GM19452 (cell line): Measurements from ENCODE around the gene MIAT.

Source experiments
- ATAC-seq: cut with Tn5 transposase; IDR thresholded peaks from one replicate; pipeline ENCODE4 v1.9.1; 2021; ENCODE audit not compliant: unreplicated experiment

Gene MIAT

DNA sequence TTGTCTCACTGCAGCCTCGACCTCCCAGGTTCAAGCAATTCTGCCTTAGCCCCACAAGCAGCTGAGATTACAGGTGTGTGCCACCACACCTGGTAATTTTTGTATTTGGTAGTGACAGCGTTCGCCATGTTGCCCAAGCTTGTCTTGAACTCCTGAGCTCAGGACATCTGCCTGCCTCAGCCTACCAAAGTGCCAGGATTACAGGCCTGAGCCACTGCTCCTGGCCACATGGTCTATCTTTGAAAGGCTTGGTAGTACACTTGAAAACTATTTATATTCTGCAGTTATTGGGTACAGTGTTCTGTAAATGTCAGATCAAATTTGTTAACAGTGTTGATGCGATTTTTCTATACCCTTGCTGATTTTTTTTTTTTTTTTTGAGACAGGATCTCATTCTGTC lies 26.1 kb upstream of the MIAT start:
- no peak for ATAC-seq

- no peak for ATAC-seq
Measured at GRCh38 chr22:26632422-26633155, 24.8 kb upstream of the MIAT start.

GRCh38 chr22:26634189-26634588 lies 23.2 kb upstream of the MIAT start:
- no peak for ATAC-seq

- ATAC-seq: no peak
Measured at GRCh38 chr22:26635117-26635516, 22.3 kb upstream of the MIAT start.

DNA sequence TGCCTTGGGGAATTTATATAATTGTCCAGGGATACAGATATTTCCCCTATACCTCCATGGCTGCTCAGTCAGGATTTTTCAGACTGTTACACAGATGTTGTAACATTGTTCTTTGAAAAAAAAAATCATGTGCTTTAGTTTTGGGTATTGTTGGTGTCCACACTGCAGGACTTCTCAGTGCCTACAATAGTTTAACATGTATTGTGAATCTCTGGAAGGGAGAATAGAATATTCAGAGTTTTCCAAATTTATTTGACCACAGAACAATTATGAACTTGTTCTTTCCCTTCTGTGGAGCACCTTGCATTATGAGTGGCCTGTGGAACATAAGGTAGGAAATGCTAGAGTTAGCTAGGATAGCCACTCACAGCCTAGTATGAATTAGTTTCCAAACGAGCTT lies 21.1 kb upstream of the MIAT start:
- no peak for ATAC-seq

GRCh38 chr22:26642465-26643417 lies 14.6 kb upstream of the MIAT start:
- ATAC-seq: no peak

GRCh38 chr22:26643418-26644100 lies 13.8 kb upstream of the MIAT start:
- ATAC-seq: no peak

- no peak for ATAC-seq
Measured at GRCh38 chr22:26646158-26646557, 11.2 kb upstream of the MIAT start.

GRCh38 chr22:26648011-26648497 lies 9.3 kb upstream of the MIAT start:
- no peak for ATAC-seq

DNA sequence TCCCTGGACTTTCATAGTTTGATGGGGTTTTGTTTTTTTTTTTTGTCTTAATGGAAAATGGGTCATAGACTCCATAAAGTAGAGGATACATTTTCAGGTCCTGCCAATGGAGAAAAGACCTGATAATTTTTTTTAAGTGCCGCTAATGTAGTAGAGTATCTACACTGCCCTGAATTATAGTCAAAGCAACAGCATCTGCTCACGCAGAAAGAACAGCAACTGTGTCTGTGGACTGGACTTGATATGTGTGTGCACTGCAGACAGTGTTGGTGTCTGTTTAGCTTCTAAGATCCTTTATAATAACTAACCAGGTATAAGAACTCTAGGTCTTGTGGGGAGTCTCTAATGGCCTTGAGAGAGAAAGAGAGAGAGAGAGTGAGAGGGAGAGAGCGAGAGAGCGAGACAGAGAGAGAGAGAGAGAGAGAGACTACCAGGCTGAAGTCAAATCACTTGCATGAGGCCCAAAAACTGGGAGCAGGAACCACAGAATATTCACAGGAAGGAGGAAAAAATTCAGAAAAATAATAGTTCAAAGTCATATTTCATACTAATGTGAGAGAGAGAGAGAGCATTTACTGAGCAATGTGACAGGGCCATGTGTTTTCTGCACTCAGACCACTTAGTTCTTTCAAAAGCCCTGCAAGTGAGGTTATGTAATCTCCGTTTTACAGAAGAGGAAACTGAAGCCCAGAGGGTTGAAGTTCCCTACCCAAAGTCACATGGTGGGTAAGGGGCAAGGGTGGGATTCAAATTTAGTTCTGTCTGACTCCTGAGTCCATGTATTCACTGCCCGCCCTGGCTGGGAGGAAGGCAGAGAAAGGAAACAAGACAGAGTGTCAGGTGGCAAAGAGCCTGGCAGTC lies 8.6 kb upstream of the MIAT start:
- no peak for ATAC-seq

GRCh38 chr22:26650722-26651421 lies 6.5 kb upstream of the MIAT start:
- ATAC-seq: no peak

GRCh38 chr22:26651815-26652214 lies 5.6 kb upstream of the MIAT start:
- ATAC-seq: no peak

DNA sequence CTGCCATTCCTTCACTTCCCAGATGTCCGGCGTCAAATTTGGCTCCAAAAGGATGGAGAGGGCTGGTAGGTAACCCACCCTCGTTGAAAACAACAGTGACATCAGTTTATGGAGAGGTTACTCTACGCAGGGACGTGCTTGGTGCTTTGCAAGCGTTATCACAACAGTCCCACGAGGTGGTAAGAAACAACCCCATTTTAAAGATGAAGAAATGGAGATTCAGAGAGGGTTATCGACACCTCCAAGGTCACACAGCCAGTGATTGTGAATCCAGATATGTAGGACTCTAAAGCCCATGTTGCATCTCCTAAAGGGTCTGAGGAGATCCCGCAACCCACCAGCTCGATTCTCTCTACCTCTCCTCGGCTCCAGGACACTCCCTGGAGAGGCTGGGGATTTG lies 773 bp downstream of the MIAT start:
- ATAC-seq: no peak

GRCh38 chr22:26658671-26659478 lies 1.5 kb downstream of the MIAT start:
- no peak for ATAC-seq

- no peak for ATAC-seq
Measured at GRCh38 chr22:26660356-26660755, 3.0 kb downstream of the MIAT start.

DNA sequence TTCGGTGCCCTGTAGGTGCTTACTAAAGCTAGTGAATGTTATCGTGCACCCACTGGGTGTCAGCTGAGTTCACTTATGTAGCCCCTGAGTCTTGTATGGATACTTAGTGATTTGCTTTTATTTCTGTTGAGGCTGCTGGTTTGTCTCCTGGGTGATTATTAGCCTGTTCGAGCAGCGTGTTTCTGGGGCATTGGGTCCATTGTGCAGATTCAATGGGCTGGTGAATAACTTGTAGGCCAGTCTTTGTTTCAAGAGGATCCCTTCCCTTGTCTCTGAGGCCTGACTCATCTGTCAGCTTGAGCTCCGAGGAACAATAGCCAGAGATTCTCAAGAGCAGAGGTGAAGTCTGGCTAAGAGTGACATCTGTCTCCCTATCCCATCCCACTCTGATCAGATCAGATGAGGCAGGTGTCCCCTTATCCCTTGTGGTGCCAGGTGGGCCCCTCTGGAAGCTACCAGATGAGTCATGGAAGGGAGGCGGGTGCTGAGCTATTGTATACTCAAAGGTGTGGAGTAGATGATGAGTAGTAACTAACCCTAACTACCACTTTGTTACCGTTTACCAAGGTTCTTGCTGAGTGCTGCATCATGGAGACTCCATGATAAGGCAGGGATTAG lies 3.7 kb downstream of the MIAT start:
- ATAC-seq: no peak

GRCh38 chr22:26662160-26662559 lies 4.8 kb downstream of the MIAT start:
- no peak for ATAC-seq

DNA sequence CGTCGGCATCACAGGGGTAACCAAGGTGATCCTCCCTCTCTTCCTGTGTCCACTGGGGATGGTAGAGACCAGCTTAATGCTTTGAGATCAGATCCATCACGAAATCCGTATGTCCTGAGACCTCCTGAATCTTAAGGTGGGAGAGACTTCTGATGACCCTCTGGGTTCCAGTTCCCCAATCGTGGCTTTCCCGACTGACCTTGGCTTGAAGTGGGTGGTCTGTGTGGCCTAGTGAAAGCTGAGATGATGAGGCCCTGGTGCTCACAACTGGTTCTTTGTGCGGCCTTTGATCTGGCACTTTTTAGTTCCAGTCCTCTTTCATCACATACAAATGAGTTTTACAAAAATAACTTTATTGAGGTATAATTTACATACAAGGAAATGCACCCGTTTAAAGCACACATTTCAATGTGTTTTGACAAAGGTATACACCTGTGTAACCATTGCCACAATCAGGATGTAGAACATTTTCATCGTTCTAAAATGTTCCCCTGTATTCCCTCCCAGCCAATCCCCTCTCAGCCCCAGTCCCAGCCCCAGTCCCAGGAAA lies 6.1 kb downstream of the MIAT start:
- ATAC-seq: no peak
